H1 (cell line): ENCODE results near the gene STRIT1. TPM values are rescaled to one million over a fixed set of nuclear protein-coding genes. Genes with fewer than 3 reads are reported as not detected.
A peak's percentile ranks its signal among the peaks of the same experiment; 100 is the strongest.

Experiments used
- CTCF ChIA-PET: fragments of 300-600 bp; sonication (Branson Sonifier 250); formaldehyde crosslinking; loops from one replicate; lab custom pipeline; 2021; ENCODE audit not compliant: partially characterized antibody; lab: Charles Lee
- POLR2A ChIA-PET: fragments of 300-600 bp; sonication (Branson Sonifier 250); formaldehyde crosslinking; loops from one replicate; lab custom pipeline; 2021; ENCODE audit warnings: inconsistent platforms; ENCODE audit not compliant: partially characterized antibody; lab: Charles Lee
- DNase-seq, 2 experiments: peaks; one replicate each; pipeline versions ENCODE4 v3.0.0 to v3.0.0-alpha.2; 2010 to 2022; ENCODE audit warnings: low spot score in 2 of 2, low read depth in 1 of 2, mixed read lengths in 1 of 2
- FAIRE-seq: peaks from 2 replicates; lab custom pipeline; 2011; peaks lifted over from hg19 to GRCh38; lab: Jason Lieb, UNC
- H2AFZ ChIP-seq: 2 replicates; pipeline ENCODE4 v1.8.1; 2012; ENCODE audit warnings: low read length, inconsistent platforms
- H2AK5ac ChIP-seq: 2 replicates; pipeline ENCODE4 v1.6.1; 2013; ENCODE audit warnings: low read depth, low read length
- H2BK120ac ChIP-seq: replicated peaks from 2 replicates; pipeline ENCODE3; 2013; ENCODE audit warnings: low read depth, low read length, inconsistent platforms
- H2BK12ac ChIP-seq: 2 replicates; pipeline ENCODE4 v1.6.1; 2013; ENCODE audit warnings: low read depth, low read length
- H2BK15ac ChIP-seq: 2 replicates; pipeline ENCODE4 v1.6.1; 2013; ENCODE audit warnings: low read length
- H2BK20ac ChIP-seq: 2 replicates; pipeline ENCODE4 v1.6.1; 2013; ENCODE audit warnings: low read length
- H2BK5ac ChIP-seq: 2 replicates; pipeline ENCODE4 v1.6.1; 2013; ENCODE audit warnings: low read depth, low read length
- H3K14ac ChIP-seq: 2 replicates; pipeline ENCODE4 v1.6.1; 2013; ENCODE audit warnings: inconsistent platforms; ENCODE audit not compliant: insufficient read length
- H3K18ac ChIP-seq: 2 replicates; pipeline ENCODE4 v1.6.1; 2013; ENCODE audit warnings: low read length; ENCODE audit errors: extremely low read depth
- H3K23ac ChIP-seq: 2 replicates; pipeline ENCODE4 v1.6.1; 2013; ENCODE audit warnings: inconsistent platforms; ENCODE audit not compliant: insufficient read length
- H3K23me2 ChIP-seq: 2 replicates; pipeline ENCODE4 v1.6.1; 2013; ENCODE audit warnings: low read depth, low read length
- H3K27ac ChIP-seq: 2 replicates; pipeline ENCODE4 v1.6.1; 2011; ENCODE audit warnings: low read depth, low read length, inconsistent platforms
- H3K27me3 ChIP-seq, 4 experiments: replicated peaks in 1 of 4; 1 replicate in 1 of 4; 2 replicates in 3 of 4; pipeline versions ENCODE4 v1.6.1 to v1.8.1; 2011 to 2013; ENCODE audit warnings: low read length in 3 of 4, mild to moderate bottlenecking in 3 of 4, inconsistent platforms in 2 of 4, mixed read lengths in 2 of 4, moderate library complexity in 1 of 4; ENCODE audit not compliant: control insufficient read depth in 3 of 4, insufficient read depth in 3 of 4; ENCODE audit errors: extremely low read depth in 1 of 4
- H3K36me3 ChIP-seq, 4 experiments: 2 replicates each; pipeline versions ENCODE4 v1.6.1 to v1.8.1; 2011 to 2013; ENCODE audit warnings: mild to moderate bottlenecking in 4 of 4, low read length in 3 of 4, moderate library complexity in 2 of 4, control low read depth in 1 of 4, inconsistent platforms in 1 of 4; ENCODE audit not compliant: insufficient read depth in 4 of 4, control insufficient read depth in 2 of 4
- H3K4ac ChIP-seq: replicated peaks from 2 replicates; pipeline ENCODE3; 2013; ENCODE audit warnings: low read length, low read depth, mixed read lengths, inconsistent platforms; ENCODE audit not compliant: insufficient read length
- H3K4me1 ChIP-seq, 4 experiments: replicated peaks in 1 of 4; 1 replicate in 1 of 4; 2 replicates in 3 of 4; pipeline versions ENCODE4 v1.6.1 to v1.8.1; 2011 to 2013; ENCODE audit warnings: low read length in 3 of 4, inconsistent platforms in 2 of 4, mixed read lengths in 1 of 4; ENCODE audit not compliant: insufficient read depth in 4 of 4, control insufficient read depth in 3 of 4
- H3K4me2 ChIP-seq, 2 experiments: 2 replicates each; pipeline versions ENCODE4 v1.6.1 to v1.8.1; 2011 to 2013; ENCODE audit warnings: low read depth in 2 of 2, low read length in 2 of 2, control low read depth in 1 of 2, inconsistent platforms in 1 of 2, mild to moderate bottlenecking in 1 of 2; ENCODE audit not compliant: insufficient read depth in 1 of 2
- H3K4me3 ChIP-seq, 4 experiments: fragments of 200-600, 300-600 bp in 1 of 4; sonication (generic), shearing (Covaris generic), sonication (Bioruptor Twin) in 1 of 4; 2 replicates each; pipeline versions ENCODE4 v1.5.1 to v1.8.1; 2011 to 2016; ENCODE audit warnings: low read length in 4 of 4, low read depth in 3 of 4, control low read depth in 2 of 4, inconsistent platforms in 2 of 4, mild to moderate bottlenecking in 2 of 4, mixed read lengths in 1 of 4, moderate library complexity in 1 of 4; ENCODE audit not compliant: insufficient read depth in 2 of 4; ENCODE audit errors: extremely low read depth in 1 of 4
- H3K56ac ChIP-seq: replicated peaks from 2 replicates; pipeline ENCODE3; 2013; ENCODE audit warnings: low read depth, mild to moderate bottlenecking, mixed read lengths, low read length, inconsistent platforms; ENCODE audit not compliant: insufficient read length
- H3K79me1 ChIP-seq: 2 replicates; pipeline ENCODE4 v1.6.1; 2013; ENCODE audit warnings: low read depth, low read length, control low read depth
- H3K79me2 ChIP-seq, 2 experiments: 2 replicates each; pipeline versions ENCODE4 v1.6.1 to v1.8.1; 2012 to 2013; ENCODE audit warnings: low read length in 2 of 2, mild to moderate bottlenecking in 2 of 2, inconsistent platforms in 1 of 2; ENCODE audit not compliant: insufficient read depth in 2 of 2, control insufficient read depth in 1 of 2
- H3K9ac ChIP-seq, 4 experiments: replicated peaks in 1 of 4; 1 replicate in 1 of 4; 2 replicates in 3 of 4; pipeline versions ENCODE4 v1.6.1 to v1.8.1; 2011 to 2013; ENCODE audit warnings: low read depth in 3 of 4, low read length in 3 of 4, control low read depth in 2 of 4, mild to moderate bottlenecking in 2 of 4, moderate library complexity in 2 of 4, inconsistent platforms in 1 of 4; ENCODE audit errors: extremely low read depth in 1 of 4
- H3K9me3 ChIP-seq, 2 experiments: 2 replicates each; pipeline versions ENCODE4 v1.6.1 to v1.8.1; 2012 to 2013; ENCODE audit warnings: mild to moderate bottlenecking in 2 of 2, moderate library complexity in 2 of 2, control low read depth in 1 of 2, inconsistent platforms in 1 of 2, low read depth in 1 of 2, low read length in 1 of 2, mixed read lengths in 1 of 2; ENCODE audit not compliant: insufficient read depth in 2 of 2
- H4K20me1 ChIP-seq, 2 experiments: replicated peaks in 1 of 2; 2 replicates each; pipeline versions ENCODE3 to v1.8.1; 2011 to 2013; ENCODE audit warnings: inconsistent platforms in 2 of 2, low read length in 2 of 2, mild to moderate bottlenecking in 1 of 2; ENCODE audit not compliant: insufficient read depth in 2 of 2, control insufficient read depth in 1 of 2
- H4K5ac ChIP-seq: 2 replicates; pipeline ENCODE4 v1.6.1; 2013; ENCODE audit warnings: low read length, low read depth, mixed read lengths, inconsistent platforms; ENCODE audit not compliant: insufficient read length
- H4K8ac ChIP-seq: 2 replicates; pipeline ENCODE4 v1.8.0; 2013; ENCODE audit warnings: mild to moderate bottlenecking, moderate library complexity, low read length, inconsistent platforms; ENCODE audit not compliant: insufficient read depth; ENCODE audit errors: extremely low read depth
- H4K91ac ChIP-seq: replicated peaks from 2 replicates; pipeline ENCODE3; 2013; ENCODE audit warnings: low read length, mixed read lengths, inconsistent platforms; ENCODE audit not compliant: insufficient read length
- BACH1 ChIP-seq: IDR thresholded peaks from 2 replicates; pipeline ENCODE4 v1.6.1; 2012; ENCODE audit warnings: low read length, improper control_type of control experiment
- CTCF ChIP-seq, 3 experiments: IDR thresholded peaks; 1 replicate in 2 of 3; 2 replicates in 1 of 3; pipeline versions ENCODE4 v1.5.1 to v1.6.1; 2011; ENCODE audit warnings: low read length in 3 of 3, mild to moderate bottlenecking in 3 of 3, inconsistent platforms in 2 of 3, low read depth in 1 of 3, moderate library complexity in 1 of 3; ENCODE audit not compliant: insufficient read depth in 1 of 3; ENCODE audit errors: control extremely low read depth in 1 of 3
- GABPA ChIP-seq: IDR thresholded peaks from 2 replicates; pipeline ENCODE4 v1.6.1; 2011; ENCODE audit warnings: mild to moderate bottlenecking, low read length, moderate library complexity, borderline replicate concordance; ENCODE audit not compliant: insufficient read depth
- RAD21 ChIP-seq, 2 experiments: IDR thresholded peaks in 1 of 2; conservative IDR thresholded peaks in 1 of 2; 2 replicates each; pipeline ENCODE4 v1.6.1; 2011; ENCODE audit warnings: low read depth in 2 of 2, low read length in 2 of 2, improper control_type of control experiment in 1 of 2, inconsistent platforms in 1 of 2, mild to moderate bottlenecking in 1 of 2, moderate library complexity in 1 of 2
- WGBS, 2 experiments: shearing (Covaris generic) in 1 of 2; methylation state at CpG; one replicate each; pipeline versions ENCODE4 v1.1.6 to v1.1.7; 2013 to 2015; ENCODE audit warnings: low lambda C conversion rate in 2 of 2, mixed read lengths in 2 of 2, inconsistent platforms in 1 of 2, low coverage in 1 of 2, missing lambda C conversion rate in 1 of 2; ENCODE audit not compliant: insufficient replicate concordance in 2 of 2, insufficient coverage in 1 of 2, insufficient read length in 1 of 2; ENCODE audit errors: extremely low coverage in 1 of 2, missing lambda C conversion rate in 1 of 2; 5-methylcytosine and 5-hydroxymethylcytosine counted together
- polyA plus RNA-seq, 7 experiments: library from polyadenylated mRNA; depleted of rRNA in 3 of 7; stranded (reverse) in 5 of 7; unstranded in 2 of 7; fragments of >200 nt in 5 of 7; fragments of 200-250 nt in 2 of 7; gene quantifications; 1 replicate in 5 of 7; 2 replicates in 1 of 7; 4 replicates in 1 of 7; pipeline versions ENCODE4 v1.2.1 to v1.2.3, GENCODE V29; 2011 to 2013; ENCODE audit warnings: missing spikeins in 2 of 7, mixed read lengths in 2 of 7
- total RNA-seq: library from RNA; stranded (reverse); fragmentation: NEBNext Ultra II Directional; extraction: Animal tissue kit (Norgen Biotek cat#: 25700); gene quantifications from 2 replicates; pipeline ENCODE4 v1.2.1, GENCODE V29; 2021

STRIT1 gene
- total and polyA plus RNA-seq, 2 of the 8 experiments (the other 6 are each of a cell fraction or from before 2014, with no cell fraction given), result 0.15 to 0.47 TPM

GRCh38 chr3:155325263-155325835 lies 31.9 kb upstream of the STRIT1 start:
- Histone ChIP-seq H4K20me1 (no peaks in the 10 kb centered on the region), H2BK15ac (no peak overlapping the region), H3K4ac (no peak overlapping the region), H3K27me3 (no peaks in the 10 kb centered on the region), H3K4me3 (no peak overlapping the region), H3K14ac (no peak overlapping the region), H3K36me3 (no peaks in the 10 kb centered on the region), H2AK5ac (no peak overlapping the region), H2AFZ (no peak overlapping the region), H4K5ac (no peak overlapping the region), H4K8ac (no peak overlapping the region), H2BK5ac (no peak overlapping the region), H3K27ac (no peak overlapping the region), H2BK20ac (no peak overlapping the region), H3K23ac (no peak overlapping the region), H3K79me1 (no peaks in the 10 kb centered on the region), H3K79me2 (no peaks in the 10 kb centered on the region), H3K18ac (no peak overlapping the region), H3K4me2 (no peak overlapping the region), H3K56ac (no peak overlapping the region), H3K23me2 (no peaks in the 10 kb centered on the region; the same call in 1 of the 2 replicates), H3K4me1 (no peaks in the 10 kb centered on the region), H3K9me3 (no peaks in the 10 kb centered on the region), H3K9ac (no peak overlapping the region), H2BK120ac (no peak overlapping the region), H4K91ac (no peak overlapping the region), H2BK12ac (no peak overlapping the region)
- TF ChIP-seq RAD21 (IDR thresholded peaks at IDR 0.05 in 1 of 2, conservative IDR thresholded peaks at IDR 0.05 in 1 of 2; ENCODE audit: low read depth in 2 of 2, low read length in 2 of 2) (peak; percentile 2 to 33; a peak in 1 of 4 replicates), CTCF (IDR thresholded peaks at IDR 0.05; ENCODE audit: control extremely low read depth in 1 of 3, insufficient read depth in 1 of 3, low read depth in 1 of 3, low read length in 3 of 3) (peak in 2 of 3 experiments; percentile 24 to 27; a peak in 3 of 4 replicates), GABPA (no peak), BACH1 (no peak)
- POLR2A ChIA-PET, result no interaction called here
- DNase-seq, result no peak
- CTCF ChIA-PET, result interaction anchor here (0.6 to 6.2 kb wide), 12 partner anchors 9 to 933 kb away, joined by 3 to 37 read pairs (median 3); no protein-coding TSS in a partner anchor
- no peak for FAIRE-seq
- 83% methylated on average over 10 of the region's 10 CpGs; no CpG with 5 or more reads in 1 of the 2 experiments for WGBS, 2 experiments
